NOMO-1 (cell line): ENCODE measurements around the gene TMEM52.
"Not testable (repeated sequence)": the region's sequence is repeated elsewhere in the genome, so short reads cannot be mapped to it uniquely, and the experiment has no call there.

Experiments
- DNase-seq, 2 experiments: peaks; one replicate each; lab custom pipeline; 2025; ENCODE audit not compliant: unreplicated experiment in 2 of 2; lab: John Stamatoyannopoulos, UW

Gene TMEM52

GRCh38 chr1:1947493-1947892 is 28.4 kb upstream of the TMEM52 start:
- no peak for DNase-seq

GRCh38 chr1:1946540-1946939 is 27.5 kb upstream of the TMEM52 start:
- DNase-seq, result no peak

GRCh38 chr1:1945782-1946393 is 26.8 kb upstream of the TMEM52 start:
- no peak for DNase-seq

GRCh38 chr1:1943834-1944570 is 24.9 kb upstream of the TMEM52 start:
- peak; percentile 24 to 27 for DNase-seq

GRCh38 chr1:1942753-1943656 is 23.9 kb upstream of the TMEM52 start:
- DNase-seq, result no peak

GRCh38 chr1:1941868-1942752 is 23.0 kb upstream of the TMEM52 start:
- no peak for DNase-seq

GRCh38 chr1:1941211-1941841 is 22.2 kb upstream of the TMEM52 start:
- no peak for DNase-seq

GRCh38 chr1:1940123-1940425 is 21.0 kb upstream of the TMEM52 start:
- no peak for DNase-seq

GRCh38 chr1:1939296-1940122 is 20.4 kb upstream of the TMEM52 start:
- no peak for DNase-seq

GRCh38 chr1:1938613-1939295 is 19.7 kb upstream of the TMEM52 start:
- no peak for DNase-seq

- no peak for DNase-seq
These were observed 19.1 kb upstream of the TMEM52 start for GRCh38 chr1:1938276-1938573.

- DNase-seq, result no peak
These were observed 18.6 kb upstream of the TMEM52 start for GRCh38 chr1:1937549-1938275.

- no peak for DNase-seq
These were observed 18.0 kb upstream of the TMEM52 start for GRCh38 chr1:1937061-1937460.

GRCh38 chr1:1934848-1935247 is 15.8 kb upstream of the TMEM52 start:
- not testable (repeated sequence) for DNase-seq

GRCh38 chr1:1929639-1930545 is 10.8 kb upstream of the TMEM52 start:
- no peak for DNase-seq

GRCh38 chr1:1929102-1929638 is 10.1 kb upstream of the TMEM52 start:
- no peak for DNase-seq
